SK-N-SH (cell line): ENCODE data around the gene MET. TPM values are rescaled to one million over a fixed set of nuclear protein-coding genes. Genes with fewer than 3 reads are reported as not detected.
A peak's percentile ranks its signal among the peaks of the same experiment; 100 is the strongest.

Experiments used
- CTCF ChIA-PET: fragments of 300-600, 350-600 bp; formaldehyde crosslinking; extraction: SDS; loops from one replicate; lab custom pipeline; 2021; lab: Yijun Ruan, JAX
- POLR2A ChIA-PET: fragments of 350-600 bp; sonication (Branson Sonifier 250); formaldehyde crosslinking; extraction: SDS; loops from one replicate; lab custom pipeline; 2020; ENCODE audit warnings: antibody characterized with exemption, inconsistent platforms; lab: Yijun Ruan, JAX
- DNase-seq: peaks from one replicate; pipeline ENCODE4 v3.0.0; 2012
- H2AFZ ChIP-seq: fragments of 200-600 bp; sonication (generic); 2 replicates; pipeline ENCODE4 v1.8.1; 2016; ENCODE audit warnings: antibody characterized with exemption, mild to moderate bottlenecking, low read depth
- H3F3A ChIP-seq: fragments of 200-600 bp; sonication (generic); replicated peaks from 2 replicates; pipeline ENCODE3; 2016; ENCODE audit warnings: antibody characterized with exemption, mild to moderate bottlenecking; ENCODE audit not compliant: insufficient read depth
- H3K27ac ChIP-seq, 2 experiments: fragments of 200-500 bp in 1 of 2; fragments of 200-600 bp in 1 of 2; sonication (Bioruptor generic) in 1 of 2; sonication (generic), shearing (Covaris generic) in 1 of 2; 2 replicates each; pipeline versions ENCODE4 v1.5.1 to v1.6.1; 2014 to 2016; ENCODE audit warnings: low read depth in 2 of 2, inconsistent platforms in 1 of 2, low read length in 1 of 2, mild to moderate bottlenecking in 1 of 2, mixed read lengths in 1 of 2
- H3K27me3 ChIP-seq: fragments of 200-600 bp; sonication (generic), shearing (Covaris generic); 2 replicates; pipeline ENCODE4 v1.6.1; 2016; ENCODE audit warnings: mixed run types; ENCODE audit not compliant: insufficient read depth
- H3K36me3 ChIP-seq, 2 experiments: fragments of 200-500 bp in 1 of 2; fragments of 200-600 bp in 1 of 2; sonication (Bioruptor generic) in 1 of 2; sonication (generic) in 1 of 2; replicated peaks in 1 of 2; 2 replicates each; pipeline versions ENCODE3 to v1.5.1; 2014 to 2016; ENCODE audit warnings: low read length in 1 of 2, mild to moderate bottlenecking in 1 of 2; ENCODE audit not compliant: insufficient read depth in 2 of 2, control insufficient read depth in 1 of 2
- H3K4me1 ChIP-seq, 2 experiments: fragments of 200-500 bp in 1 of 2; fragments of 200-600 bp in 1 of 2; sonication (Bioruptor generic) in 1 of 2; sonication (generic), shearing (Covaris generic) in 1 of 2; 2 replicates each; pipeline versions ENCODE4 v1.5.1 to v1.6.1; 2014 to 2016; ENCODE audit warnings: low read depth in 1 of 2, low read length in 1 of 2, mixed run types in 1 of 2; ENCODE audit not compliant: insufficient read depth in 2 of 2, control insufficient read depth in 1 of 2
- H3K4me2 ChIP-seq: fragments of 200-600 bp; sonication (generic), shearing (Covaris generic); 2 replicates; pipeline ENCODE4 v1.6.1; 2017; ENCODE audit warnings: mixed run types
- H3K4me3 ChIP-seq, 2 experiments: fragments of 200-500 bp in 1 of 2; fragments of 200-600 bp in 1 of 2; sonication (Bioruptor generic) in 1 of 2; sonication (generic), shearing (Covaris generic) in 1 of 2; 2 replicates each; pipeline versions ENCODE4 v1.5.1 to v1.8.1; 2014 to 2016; ENCODE audit warnings: low read depth in 2 of 2, inconsistent platforms in 1 of 2, low read length in 1 of 2, mild to moderate bottlenecking in 1 of 2, mixed read lengths in 1 of 2, moderate library complexity in 1 of 2
- H3K79me2 ChIP-seq: fragments of 200-600 bp; sonication (generic); 2 replicates; pipeline ENCODE4 v1.8.1; 2017; ENCODE audit warnings: mild to moderate bottlenecking; ENCODE audit not compliant: insufficient read depth
- H3K9ac ChIP-seq: fragments of 200-600 bp; sonication (generic); 2 replicates; pipeline ENCODE4 v1.6.1; 2017; ENCODE audit warnings: mixed run types
- H3K9me2 ChIP-seq: fragments of 200-600 bp; sonication (generic); 2 replicates; pipeline ENCODE4 v1.6.1; 2017; ENCODE audit warnings: mixed run types
- H3K9me3 ChIP-seq: fragments of 200-600 bp; sonication (generic); 2 replicates; pipeline ENCODE4 v1.6.1; 2017; ENCODE audit warnings: mixed run types, mild to moderate bottlenecking, moderate library complexity
- H4K20me1 ChIP-seq: fragments of 200-600 bp; sonication (generic); 2 replicates; pipeline ENCODE4 v1.6.1; 2017; ENCODE audit warnings: mild to moderate bottlenecking, mixed run types; ENCODE audit not compliant: insufficient read depth
- ELF1 ChIP-seq: IDR thresholded peaks from 2 replicates; pipeline ENCODE4 v1.4.0; 2012
- EP300 ChIP-seq, 2 experiments: IDR thresholded peaks; 2 replicates each; pipeline versions ENCODE4 v1.4.0 to v1.6.1; 2012; ENCODE audit warnings: borderline replicate concordance in 1 of 2, low read depth in 1 of 2, low read length in 1 of 2
- FOXJ3 ChIP-seq: sonication (generic); formaldehyde crosslinking; IDR thresholded peaks from 2 replicates; pipeline ENCODE4 v1.5.1; 2020; ENCODE audit warnings: mild to moderate bottlenecking, missing genetic modification reagents
- FOXM1 ChIP-seq: IDR thresholded peaks from 2 replicates; pipeline ENCODE4 v1.4.0; 2012; ENCODE audit warnings: low read depth, mild to moderate bottlenecking
- GABPA ChIP-seq: IDR thresholded peaks from 2 replicates; pipeline ENCODE4 v1.4.0; 2012; ENCODE audit warnings: low read depth, mild to moderate bottlenecking
- GATA2 ChIP-seq: sonication (generic); formaldehyde crosslinking; IDR thresholded peaks from 2 replicates; pipeline ENCODE4 v1.5.0; 2020; ENCODE audit warnings: mild to moderate bottlenecking, missing genetic modification reagents
- IRF3 ChIP-seq: fragments of 150-350 bp; IDR thresholded peaks from 2 replicates; pipeline ENCODE4 v1.6.1; 2016; ENCODE audit warnings: mild to moderate bottlenecking, low read depth, low read length
- JUND ChIP-seq: IDR thresholded peaks from 2 replicates; pipeline ENCODE4 v1.4.0; 2012
- MAX ChIP-seq: IDR thresholded peaks from 2 replicates; pipeline ENCODE4 v1.4.0; 2012; ENCODE audit warnings: low read depth
- MEF2A ChIP-seq: IDR thresholded peaks from 2 replicates; pipeline ENCODE4 v1.4.0; 2012; ENCODE audit warnings: low read depth, borderline replicate concordance
- MXI1 ChIP-seq: IDR thresholded peaks from 2 replicates; pipeline ENCODE4 v1.6.1; 2012; ENCODE audit warnings: mild to moderate bottlenecking, low read depth, low read length, improper control_type of control experiment
- NRF1 ChIP-seq: IDR thresholded peaks from 2 replicates; pipeline ENCODE4 v1.6.1; 2012; ENCODE audit warnings: low read depth, mild to moderate bottlenecking, low read length
- PBX3 ChIP-seq: IDR thresholded peaks from 2 replicates; pipeline ENCODE4; 2012
- POLR2AphosphoS5 ChIP-seq: IDR thresholded peaks from 2 replicates; pipeline ENCODE4 v1.6.1; 2012; ENCODE audit warnings: low read depth, low read length
- RAD21 ChIP-seq: IDR thresholded peaks from 2 replicates; pipeline ENCODE4 v1.6.1; 2012; ENCODE audit warnings: mild to moderate bottlenecking, low read length
- RCOR1 ChIP-seq: fragments of 150-350 bp; IDR thresholded peaks from 2 replicates; pipeline ENCODE4 v1.6.1; 2017; ENCODE audit warnings: antibody characterized with exemption, low read length
- REST ChIP-seq: IDR thresholded peaks from 2 replicates; pipeline ENCODE4 v1.6.1; 2012; ENCODE audit warnings: mild to moderate bottlenecking, low read depth, low read length, moderate library complexity
- RFX5 ChIP-seq: IDR thresholded peaks from 2 replicates; pipeline ENCODE4 v1.6.1; 2012; ENCODE audit warnings: mild to moderate bottlenecking, improper control_type of control experiment, low read length
- SIN3A ChIP-seq: IDR thresholded peaks from 2 replicates; pipeline ENCODE4 v1.6.1; 2012; ENCODE audit warnings: low read depth, mild to moderate bottlenecking, low read length, moderate library complexity, borderline replicate concordance
- SMC3 ChIP-seq: IDR thresholded peaks from 2 replicates; pipeline ENCODE4 v1.6.1; 2012; ENCODE audit warnings: low read depth, low read length, improper control_type of control experiment
- TCF12 ChIP-seq: IDR thresholded peaks from 2 replicates; pipeline ENCODE4 v1.4.0; 2012
- TEAD4 ChIP-seq: IDR thresholded peaks from 2 replicates; pipeline ENCODE4 v1.4.0; 2012; ENCODE audit warnings: mild to moderate bottlenecking, borderline replicate concordance; ENCODE audit not compliant: insufficient read depth
- USF1 ChIP-seq: IDR thresholded peaks from 2 replicates; pipeline ENCODE4 v1.4.0; 2012; ENCODE audit warnings: low read depth, borderline replicate concordance
- USF2 ChIP-seq: fragments of 150-350 bp; IDR thresholded peaks from 2 replicates; pipeline ENCODE4 v1.6.1; 2017; ENCODE audit warnings: antibody characterized with exemption, low read length, low read depth, borderline replicate concordance
- YY1 ChIP-seq: IDR thresholded peaks from 2 replicates; pipeline ENCODE4 v1.4.0; 2012; ENCODE audit warnings: low read depth, mild to moderate bottlenecking
- ZBTB33 ChIP-seq: IDR thresholded peaks from 2 replicates; pipeline ENCODE4 v1.4.0; 2012; ENCODE audit warnings: low read depth, borderline replicate concordance
- WGBS: methylation state at CpG from one replicate; pipeline ENCODE4 v1.1.6; 2017; ENCODE audit warnings: low lambda C conversion rate; 5-methylcytosine and 5-hydroxymethylcytosine counted together
- polyA plus RNA-seq, 3 experiments: library from polyadenylated mRNA; depleted of rRNA; stranded (reverse); fragments of >200 nt; gene quantifications; 2 replicates each; pipeline ENCODE4 v1.2.3, GENCODE V29; 2012

Gene MET
- polyA plus RNA-seq, 1 of the 3 experiments (the other 2 are of a cell fraction), result 38.7 TPM

- POLR2A ChIA-PET, result no interaction called here
- H3K9ac ChIP-seq, result no peak overlapping the region
- no peak overlapping the region for H3K4me3 ChIP-seq
- H3K9me3 ChIP-seq, result no peaks in the 10 kb centered on the region
- H3F3A ChIP-seq, result peaks cover 23% of the 10 kb centered on the region
- WGBS, result 25% methylated on average over 5 of the region's 5 CpGs
- H3K9me2 ChIP-seq, result no peaks in the 10 kb centered on the region
- no peaks in the 10 kb centered on the region for H3K79me2 ChIP-seq
- peaks cover 0 to 17% of the 10 kb centered on the region in 2 experiments; a peak in 3 of 4 replicates for H3K4me1 ChIP-seq
- H4K20me1 ChIP-seq, result no peaks in the 10 kb centered on the region
- no peak overlapping the region for H2AFZ ChIP-seq
- H3K36me3 ChIP-seq, result no peaks in the 10 kb centered on the region
- no peak overlapping the region for H3K4me2 ChIP-seq
- peak overlapping the region; percentile 54 to 67; a peak in 1 of 4 replicates for H3K27ac ChIP-seq
- DNase-seq, result peak; percentile 33
- CTCF ChIA-PET, result interaction anchor here (0.7 to 14.8 kb wide), 6 partner anchors 12 to 630 kb away, joined by 3 to 192 read pairs (median 5); no protein-coding TSS in a partner anchor
- H3K27me3 ChIP-seq, result peaks cover 20% of the 10 kb centered on the region; the same call in 1 of the 2 replicates
- TF ChIP-seq RAD21, result peak; percentile 53
- TF ChIP-seq RFX5, result no peak
- TF ChIP-seq YY1, result no peak
- TF ChIP-seq RCOR1, result no peak
- no peak for TF ChIP-seq REST
- TF ChIP-seq SMC3, result peak; percentile 38
- no peak for TF ChIP-seq IRF3
- no peak for TF ChIP-seq FOXM1
- no peak for TF ChIP-seq PBX3
- no peak for TF ChIP-seq TCF12
- peak; percentile 91 for TF ChIP-seq USF1
- no peak for TF ChIP-seq GABPA
- TF ChIP-seq FOXJ3 (CRISPR knock-in tag), result no peak
- no peak for TF ChIP-seq ZBTB33
- TF ChIP-seq POLR2AphosphoS5, result no peak
- TF ChIP-seq MAX, result peak; percentile 69
- no peak for TF ChIP-seq ELF1
- TF ChIP-seq GATA2 (CRISPR knock-in tag), result no peak
- TF ChIP-seq TEAD4, result no peak
- 0 out of 2 replicates have a peak, but pooled peaks have one; percentile 8 for TF ChIP-seq MEF2A
- peak; percentile 63; the same call in 1 of the 2 replicates for TF ChIP-seq USF2
- TF ChIP-seq NRF1, result no peak
- TF ChIP-seq JUND, result no peak
- TF ChIP-seq EP300 (IDR thresholded peaks at IDR 0.05; ENCODE audit: borderline replicate concordance in 1 of 2, low read depth in 1 of 2, low read length in 1 of 2), result no peak
- TF ChIP-seq SIN3A, result no peak; the same call in 1 of the 2 replicates
- TF ChIP-seq MXI1, result no peak
Observed at GRCh38 chr7:116802746-116803152, 130.8 kb downstream of the MET start.
